Activated naive CD8-positive, alpha-beta T cell treated with anti-CD3 and anti-CD28 coated beads, Interleukin-2, amount 10 ng/mL, durations not matched to agents 7 days and 5 days (primary cell): Measurements from ENCODE around the gene SEC63. TPM values are rescaled to one million over a fixed set of nuclear protein-coding genes. Genes with fewer than 3 reads are reported as not detected.
"Not testable (repeated sequence)": the region's sequence is repeated elsewhere in the genome, so short reads cannot be mapped to it uniquely, and the experiment has no call there.

ENCODE experiments used
- ATAC-seq: fragments of 150-1000 bp; cut with Tn5 transposase; one replicate; pipeline ENCODE4 v1.10.0; 2021; ENCODE audit warnings: low read depth, moderate library complexity
- POLR2A ChIA-PET: fragments of 350-600 bp; sonication (Branson Sonifier 250); formaldehyde crosslinking; loops from one replicate; lab custom pipeline; 2021; ENCODE audit warnings: antibody characterized with exemption; lab: Charles Lee
- DNase-seq: peaks from one replicate; pipeline ENCODE4 v3.0.0; 2021
- H3K27ac Mint-ChIP-seq: one replicate; pipeline ENCODE4 v1.8.0; 2022; ENCODE audit warnings: mild to moderate bottlenecking, mixed read lengths
- H3K27me3 Mint-ChIP-seq: one replicate; pipeline ENCODE4 v1.8.0; 2022; ENCODE audit warnings: mild to moderate bottlenecking, moderate library complexity, mixed read lengths
- H3K36me3 Mint-ChIP-seq: one replicate; pipeline ENCODE4 v1.8.0; 2021; ENCODE audit warnings: mild to moderate bottlenecking, mixed read lengths
- H3K4me1 Mint-ChIP-seq: one replicate; pipeline ENCODE4 v1.8.0; 2021; ENCODE audit warnings: mixed read lengths
- H3K4me3 Mint-ChIP-seq: one replicate; pipeline ENCODE4 v1.8.0; 2022; ENCODE audit warnings: mild to moderate bottlenecking, moderate library complexity, mixed read lengths
- H3K9me3 Mint-ChIP-seq: one replicate; pipeline ENCODE4 v1.8.0; 2021; ENCODE audit warnings: mixed read lengths
- total RNA-seq, 2 experiments: library from RNA; stranded (reverse); gene quantifications; one replicate each; pipeline ENCODE4 v1.2.3, GENCODE V29; 2021

SEC63 gene
- total RNA-seq, 2 experiments from 2014 or later = 64.7 to 69.2 TPM

DNA sequence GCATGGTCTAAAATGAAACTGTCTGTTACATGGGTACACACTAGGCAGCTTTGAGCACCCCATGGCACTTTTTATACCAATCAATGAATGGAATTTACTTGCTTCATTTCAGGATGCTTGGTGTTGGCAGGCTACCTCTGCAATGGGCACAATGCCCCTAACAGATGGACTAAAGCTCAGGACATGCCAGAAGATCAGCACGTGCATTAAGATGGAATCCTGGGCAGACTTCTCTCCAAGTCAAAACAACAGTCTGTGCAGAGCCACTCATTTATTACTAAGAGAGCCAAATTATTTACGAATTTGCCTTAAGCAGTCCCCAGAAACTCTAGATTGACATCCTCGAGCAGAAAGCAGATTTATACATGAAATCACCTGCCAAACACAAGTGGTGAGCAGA lies 78.1 kb downstream of the SEC63 start:
- ATAC-seq (no peak), DNase-seq (no peak)
- POLR2A ChIA-PET = no interaction called here
- no peaks in the 10 kb centered on the region for H3K9me3 Mint-ChIP-seq
- no peaks in the 10 kb centered on the region for H3K27me3 Mint-ChIP-seq
- no peak overlapping the region for H3K27ac Mint-ChIP-seq
- H3K36me3 Mint-ChIP-seq = peaks cover 11% of the 10 kb centered on the region
- H3K4me3 Mint-ChIP-seq = no peak overlapping the region
- H3K4me1 Mint-ChIP-seq = no peaks in the 10 kb centered on the region

DNA sequence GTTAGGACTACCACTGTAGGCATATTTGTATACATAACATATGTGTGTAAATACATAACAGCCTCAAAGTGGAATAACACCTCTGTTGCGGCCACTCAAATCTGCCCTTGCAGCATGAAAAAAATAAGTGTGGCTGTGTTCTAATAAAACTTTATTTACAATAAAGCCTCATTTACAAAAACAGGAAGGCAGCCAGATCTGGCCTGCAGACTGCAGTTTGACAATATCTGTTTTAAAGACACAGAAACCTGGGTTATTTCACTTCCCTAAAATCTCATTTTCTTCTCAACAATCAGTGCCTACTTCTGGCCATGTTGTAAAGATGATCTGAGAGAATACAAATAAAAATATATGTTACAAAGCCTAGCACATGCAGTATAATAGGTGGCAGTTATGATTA lies 80.0 kb downstream of the SEC63 start:
- DNase-seq (no peak), ATAC-seq (no peak)
- Mint-ChIP-seq H3K27me3 (no peaks in the 10 kb centered on the region), H3K4me3 (no peak overlapping the region), H3K9me3 (no peaks in the 10 kb centered on the region), H3K4me1 (no peaks in the 10 kb centered on the region), H3K27ac (no peak overlapping the region), H3K36me3 (peaks cover 11% of the 10 kb centered on the region)
- POLR2A ChIA-PET = no interaction called here

DNA sequence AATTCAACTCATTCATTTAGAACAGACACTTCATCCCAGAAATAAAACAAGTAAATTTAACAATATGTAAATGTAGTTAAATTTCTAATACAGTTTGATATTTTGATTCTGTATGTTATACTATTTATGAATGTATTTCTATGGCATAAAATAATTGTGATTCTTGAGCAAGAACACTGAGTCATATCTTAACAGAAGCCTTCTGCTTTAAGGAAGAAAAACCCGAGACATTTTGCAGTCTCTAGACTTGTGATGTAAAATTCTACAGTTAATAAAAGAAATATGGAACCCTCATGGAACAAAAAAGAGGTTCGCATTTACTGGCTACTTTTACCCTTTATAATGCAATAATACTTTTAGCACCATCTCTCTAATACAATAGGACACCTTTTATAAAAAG lies 86.0 kb downstream of the SEC63 start:
- ATAC-seq (no peak), DNase-seq (no peak)
- H3K9me3 Mint-ChIP-seq = no peaks in the 10 kb centered on the region
- peaks cover 11% of the 10 kb centered on the region for H3K36me3 Mint-ChIP-seq
- POLR2A ChIA-PET = no interaction called here
- no peak overlapping the region for H3K4me3 Mint-ChIP-seq
- H3K27me3 Mint-ChIP-seq = no peaks in the 10 kb centered on the region
- peaks cover 5% of the 10 kb centered on the region for H3K4me1 Mint-ChIP-seq
- no peak overlapping the region for H3K27ac Mint-ChIP-seq

DNA sequence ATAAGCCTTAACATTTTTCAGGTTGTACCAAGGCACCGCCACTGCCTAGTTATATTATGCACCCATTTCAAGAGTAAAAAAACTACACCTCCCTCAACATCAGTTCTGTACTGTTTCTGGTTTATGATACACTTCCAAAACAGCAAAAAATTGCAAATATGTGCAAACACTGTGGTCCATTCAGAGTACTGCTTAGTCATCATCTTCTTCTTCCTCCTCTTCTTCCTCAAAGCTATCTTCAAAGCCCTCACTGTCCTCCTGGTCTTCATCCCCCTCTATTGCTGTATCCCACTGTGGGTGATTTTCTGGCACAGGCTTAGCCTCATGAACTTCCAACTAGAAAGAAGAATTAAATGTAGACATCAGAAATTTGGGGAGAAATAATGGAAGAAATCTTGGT lies 86.5 kb downstream of the SEC63 start:
- H3K4me1 Mint-ChIP-seq, DNase-seq, H3K4me3 Mint-ChIP-seq, ATAC-seq, H3K9me3 Mint-ChIP-seq, POLR2A ChIA-PET, H3K27me3 Mint-ChIP-seq, H3K27ac Mint-ChIP-seq: not testable (repeated sequence)
- peaks cover 11% of the 10 kb centered on the region for H3K36me3 Mint-ChIP-seq

DNA sequence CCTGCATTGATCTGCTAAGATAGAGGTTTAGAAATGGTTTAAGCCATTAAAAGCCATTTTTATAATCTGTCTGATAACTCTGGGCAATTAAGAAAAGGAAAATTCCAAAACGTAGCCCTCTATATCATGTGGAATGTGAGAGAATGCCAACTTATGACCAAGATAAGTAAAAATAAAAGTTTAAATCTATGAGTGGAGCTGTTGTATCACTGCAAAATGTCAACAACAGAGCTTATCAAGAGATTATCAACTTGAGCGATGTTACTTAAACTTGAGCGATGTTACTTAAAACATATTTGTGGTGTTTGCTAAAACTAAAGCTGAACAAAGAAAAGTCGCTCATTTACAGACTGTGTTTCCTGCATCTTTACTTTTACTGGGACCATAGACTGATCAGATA lies 87.0 kb downstream of the SEC63 start:
- DNase-seq (no peak), ATAC-seq (no peak)
- Mint-ChIP-seq H3K4me3 (no peak overlapping the region), H3K36me3 (peaks cover 10% of the 10 kb centered on the region), H3K27ac (no peak overlapping the region), H3K27me3 (no peaks in the 10 kb centered on the region), H3K9me3 (no peaks in the 10 kb centered on the region), H3K4me1 (peaks cover 7% of the 10 kb centered on the region)
- POLR2A ChIA-PET = no interaction called here

DNA sequence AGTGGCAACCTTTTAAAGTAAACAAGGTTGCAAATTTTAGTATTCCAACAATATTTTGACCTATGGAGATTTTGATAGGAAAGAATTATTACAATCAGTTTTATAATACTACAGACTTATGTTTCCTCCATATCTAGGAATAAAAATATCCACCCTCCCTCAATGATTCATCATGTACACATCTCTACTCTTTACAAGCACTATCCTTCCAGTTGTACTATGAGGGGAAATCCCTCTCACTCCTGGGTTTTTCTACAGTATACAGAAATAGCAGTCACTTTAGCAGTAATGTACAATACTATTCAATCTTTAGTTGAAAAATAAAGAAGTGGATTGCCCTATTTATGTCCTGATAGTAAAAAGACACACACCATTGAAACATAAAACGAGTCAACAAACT lies 87.6 kb downstream of the SEC63 start:
- Mint-ChIP-seq H3K27ac (no peak overlapping the region), H3K36me3 (peaks cover 8% of the 10 kb centered on the region), H3K4me1 (peaks cover 7% of the 10 kb centered on the region), H3K4me3 (no peak overlapping the region), H3K27me3 (no peaks in the 10 kb centered on the region), H3K9me3 (no peaks in the 10 kb centered on the region)
- POLR2A ChIA-PET = no interaction called here
- ATAC-seq (no peak), DNase-seq (no peak)

DNA sequence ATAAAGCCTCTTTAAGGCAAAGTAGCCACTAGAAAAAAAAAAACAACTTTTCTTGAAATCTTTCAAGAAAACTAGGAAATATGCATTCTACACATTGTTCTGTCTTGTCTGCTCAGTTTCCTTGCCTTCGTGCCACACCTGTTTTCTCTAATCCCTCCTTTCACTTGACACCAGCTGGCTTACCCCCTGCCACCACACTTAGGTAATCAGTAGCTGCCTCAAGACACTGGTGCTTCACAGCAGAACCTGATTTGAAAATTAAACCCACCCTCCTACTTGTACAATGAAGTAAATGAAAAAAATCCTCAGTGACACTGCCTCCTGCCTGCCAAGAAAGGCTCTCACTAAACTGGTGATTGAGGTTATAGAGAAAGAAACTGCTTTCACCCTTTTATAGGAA lies 88.1 kb downstream of the SEC63 start:
- DNase-seq (no peak), ATAC-seq (no peak)
- Mint-ChIP-seq H3K4me3 (no peak overlapping the region), H3K27ac (no peak overlapping the region), H3K9me3 (no peaks in the 10 kb centered on the region), H3K27me3 (no peaks in the 10 kb centered on the region), H3K36me3 (peaks cover 6% of the 10 kb centered on the region), H3K4me1 (peaks cover 7% of the 10 kb centered on the region)
- POLR2A ChIA-PET = interaction anchor here (1.0 kb wide), 1 partner anchor 84 kb away, joined by 4 read pairs; no protein-coding TSS in a partner anchor

DNA sequence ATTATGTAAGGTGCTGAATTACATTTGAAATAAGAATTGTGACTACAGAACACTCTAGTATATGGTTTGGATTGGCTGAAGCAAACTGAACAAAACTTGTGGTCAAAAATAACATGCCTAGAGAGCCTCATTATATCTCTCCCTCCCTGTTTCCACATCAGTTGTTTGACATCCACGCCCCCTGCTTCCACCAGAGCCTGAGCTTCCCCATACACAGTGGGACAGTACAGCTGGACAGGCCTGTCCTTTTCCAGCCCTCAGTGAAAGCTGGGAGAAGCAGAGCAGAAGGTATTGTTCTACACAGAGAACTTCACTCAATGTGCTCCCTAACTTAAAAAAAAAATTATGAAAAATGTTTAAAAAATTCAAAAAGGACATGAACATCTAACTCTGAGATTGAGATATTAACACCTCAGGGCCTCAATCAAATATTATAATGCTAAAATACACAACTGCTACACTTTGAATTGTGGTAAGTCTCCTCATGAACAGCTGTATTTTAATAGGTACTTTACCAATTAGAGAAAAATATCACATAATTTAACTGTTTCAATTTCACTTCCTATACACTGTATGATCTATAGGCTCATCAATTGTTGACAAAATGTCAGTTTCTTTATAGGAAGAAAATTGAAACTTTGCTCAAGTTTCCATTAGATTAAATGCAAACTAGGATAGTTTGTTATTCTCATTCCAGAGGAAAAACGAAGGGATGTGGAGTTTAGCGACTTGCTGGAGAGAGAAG lies 89.0 kb downstream of the SEC63 start:
- H3K36me3 Mint-ChIP-seq = peaks cover 6% of the 10 kb centered on the region
- H3K9me3 Mint-ChIP-seq = no peaks in the 10 kb centered on the region
- no peak overlapping the region for H3K4me3 Mint-ChIP-seq
- POLR2A ChIA-PET = interaction anchor here (0.5 to 1.0 kb wide), 2 partner anchors 17 to 83 kb away, joined by 3 to 4 read pairs; no protein-coding TSS in a partner anchor
- H3K27me3 Mint-ChIP-seq = no peaks in the 10 kb centered on the region
- peaks cover 7% of the 10 kb centered on the region for H3K4me1 Mint-ChIP-seq
- no peak for DNase-seq
- H3K27ac Mint-ChIP-seq = no peak overlapping the region
- no peak for ATAC-seq

DNA sequence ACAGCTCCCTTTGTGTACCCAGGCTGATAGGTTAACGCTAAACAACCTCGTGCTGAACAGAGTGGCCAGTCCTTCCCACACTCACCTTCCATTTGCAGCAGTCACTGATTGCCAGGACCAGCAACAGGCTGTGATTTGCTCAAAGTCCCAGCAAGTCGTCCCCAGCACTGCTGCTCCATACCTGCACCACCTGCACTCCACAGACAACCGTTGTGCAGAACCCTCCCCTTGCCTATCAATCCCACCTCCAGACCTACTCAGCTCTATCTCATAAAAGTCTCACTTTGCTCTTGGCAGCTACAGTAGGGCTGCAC lies 90.7 kb downstream of the SEC63 start:
- Mint-ChIP-seq H3K4me1 (peaks cover 7% of the 10 kb centered on the region), H3K9me3 (no peaks in the 10 kb centered on the region), H3K27me3 (peaks cover 3% of the 10 kb centered on the region), H3K4me3 (no peak overlapping the region), H3K36me3 (peaks cover 6% of the 10 kb centered on the region), H3K27ac (no peak overlapping the region)
- DNase-seq (no peak), ATAC-seq (no peak)
- POLR2A ChIA-PET = interaction anchor here (1.5 to 1.6 kb wide), 2 partner anchors 43 to 191 kb away, joined by 3 to 5 read pairs; partner anchors contain the start of gene SCML4

DNA sequence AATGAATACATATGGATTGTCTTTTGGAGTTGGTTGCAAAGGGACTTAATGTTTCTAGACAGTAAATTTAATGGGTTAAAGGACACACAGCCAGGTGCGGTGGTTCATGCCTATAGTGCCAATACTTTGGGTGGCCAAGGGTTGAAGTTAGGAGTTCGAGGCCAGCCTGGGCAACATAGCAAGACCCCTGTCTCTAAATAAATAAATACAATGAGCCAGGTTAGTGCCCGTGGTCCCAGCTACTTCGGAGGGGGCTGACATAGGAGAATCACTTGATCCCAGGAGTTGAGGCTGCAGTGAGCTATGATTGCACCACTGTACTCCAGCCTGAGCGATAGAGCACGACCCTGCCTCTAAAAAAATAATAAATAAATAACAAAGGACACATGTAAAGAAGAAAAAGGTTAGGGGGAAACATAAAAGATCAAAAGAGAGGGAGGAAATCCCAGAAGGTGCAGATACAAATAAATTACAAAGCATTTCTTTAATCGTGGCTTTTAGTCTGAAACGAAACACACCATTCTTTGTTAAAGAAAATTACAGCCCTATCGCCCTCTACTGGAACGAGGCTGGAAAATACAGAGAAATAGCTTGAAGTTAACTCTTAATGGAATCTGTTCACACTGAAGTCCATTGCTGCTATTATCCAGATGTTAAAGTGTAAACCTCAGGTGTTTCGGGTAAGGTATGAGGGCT lies 91.3 kb downstream of the SEC63 start:
- no peak overlapping the region for H3K27ac Mint-ChIP-seq
- POLR2A ChIA-PET = interaction anchor here (1.5 to 1.6 kb wide), 2 partner anchors 43 to 191 kb away, joined by 3 to 5 read pairs; partner anchors contain the start of gene SCML4
- H3K4me1 Mint-ChIP-seq = peaks cover 7% of the 10 kb centered on the region
- peak; percentile 70 for ATAC-seq
- DNase-seq = no peak
- H3K36me3 Mint-ChIP-seq = peaks cover 6% of the 10 kb centered on the region
- H3K27me3 Mint-ChIP-seq = peaks cover 3% of the 10 kb centered on the region
- peak overlapping the region; percentile 36 for H3K4me3 Mint-ChIP-seq
- H3K9me3 Mint-ChIP-seq = no peaks in the 10 kb centered on the region

DNA sequence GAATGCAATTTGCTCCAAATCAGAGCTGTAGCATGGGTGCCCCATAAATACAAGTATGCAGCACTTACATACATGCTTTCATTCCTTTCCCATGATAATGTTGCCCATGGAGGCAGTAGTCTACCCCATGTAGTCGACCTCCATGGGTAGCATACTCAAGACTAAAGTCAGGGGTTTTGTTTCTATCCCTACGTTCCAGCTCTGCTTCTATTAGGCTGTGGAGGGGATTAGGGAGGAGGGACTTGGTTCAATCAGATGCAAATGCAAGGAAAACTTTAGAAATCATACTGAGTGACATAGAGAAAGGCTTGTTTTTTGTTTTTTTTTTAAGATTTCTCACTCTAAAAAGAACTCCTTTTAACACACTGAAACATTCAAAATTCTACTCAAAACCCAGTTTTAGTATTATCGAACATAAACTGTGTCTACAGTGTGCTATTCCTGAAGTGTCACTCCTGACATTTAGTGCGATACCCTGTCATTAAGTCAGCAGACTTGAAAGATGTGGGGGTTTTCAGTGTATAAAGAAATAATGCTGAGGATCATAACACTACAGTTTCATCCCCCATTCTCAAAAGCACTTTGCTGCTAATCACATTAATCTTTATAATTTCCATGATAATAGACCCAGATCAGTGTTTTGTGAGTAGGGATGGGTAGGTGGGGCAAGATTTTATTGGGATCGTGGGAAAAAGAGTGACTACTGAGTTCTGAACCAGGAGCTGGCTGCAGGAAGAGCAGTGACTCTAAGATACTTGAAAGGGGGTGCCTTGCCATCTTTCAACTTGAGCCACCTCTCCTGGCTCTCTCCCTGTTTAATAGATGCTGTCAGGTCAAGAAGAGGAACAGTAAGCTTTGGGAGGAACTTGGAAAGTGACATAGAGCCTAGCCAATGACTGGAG lies 93.5 kb downstream of the SEC63 start:
- no peak for ATAC-seq
- H3K27me3 Mint-ChIP-seq = peaks cover 3% of the 10 kb centered on the region
- no peaks in the 10 kb centered on the region for H3K36me3 Mint-ChIP-seq
- no peaks in the 10 kb centered on the region for H3K9me3 Mint-ChIP-seq
- H3K4me1 Mint-ChIP-seq = peaks cover 2% of the 10 kb centered on the region
- POLR2A ChIA-PET = interaction anchor here (0.8 kb wide), 1 partner anchor 42 kb away, joined by 3 read pairs; no protein-coding TSS in a partner anchor
- no peak for DNase-seq
- H3K4me3 Mint-ChIP-seq = no peak overlapping the region
- H3K27ac Mint-ChIP-seq = no peak overlapping the region

DNA sequence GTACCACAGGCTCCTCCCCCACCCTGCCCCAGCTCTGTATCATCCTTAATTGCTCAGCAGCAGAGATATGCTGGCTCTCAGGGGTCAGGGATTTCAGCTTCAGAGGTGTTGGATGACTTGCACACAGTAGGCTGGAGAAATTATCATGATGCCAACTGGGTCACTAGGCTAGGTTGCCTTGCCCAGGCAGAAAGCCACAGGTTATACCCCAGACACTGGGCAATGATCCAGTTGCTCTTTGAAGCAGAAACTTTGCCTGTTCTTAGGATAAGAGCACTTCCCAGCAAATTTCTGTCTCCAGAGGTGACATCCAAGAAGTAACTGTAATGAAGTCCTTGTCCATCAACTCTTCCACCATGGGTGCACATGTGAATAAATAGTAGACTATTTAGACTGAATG lies 95.6 kb downstream of the SEC63 start:
- POLR2A ChIA-PET = no interaction called here
- H3K36me3 Mint-ChIP-seq = no peaks in the 10 kb centered on the region

DNA sequence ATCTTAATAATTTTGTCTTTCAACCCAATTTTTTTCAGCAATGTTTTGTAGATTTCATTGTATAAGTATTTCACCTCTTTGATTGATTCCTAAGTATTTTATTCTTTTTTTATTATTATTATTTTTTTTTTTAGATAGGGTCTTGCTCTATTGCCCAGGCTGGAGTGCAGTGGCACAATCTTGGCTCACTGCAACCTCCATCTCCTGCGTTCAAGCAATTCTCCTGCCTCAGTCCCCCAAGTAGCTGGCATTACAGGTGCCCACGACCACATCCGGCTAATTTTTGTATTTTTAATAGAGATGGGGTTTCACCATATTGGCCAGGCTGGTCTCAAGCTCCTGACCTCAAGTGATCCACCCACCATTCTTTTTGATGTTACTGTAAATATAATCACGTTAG lies 97.0 kb downstream of the SEC63 start:
- H3K4me3 Mint-ChIP-seq, ATAC-seq, H3K27ac Mint-ChIP-seq, H3K36me3 Mint-ChIP-seq, H3K27me3 Mint-ChIP-seq, POLR2A ChIA-PET, H3K4me1 Mint-ChIP-seq, H3K9me3 Mint-ChIP-seq, DNase-seq: not testable (repeated sequence)

More for the DNA sequence above, 95.6 kb downstream of the SEC63 start:
- DNase-seq (no peak), ATAC-seq (no peak)
- Mint-ChIP-seq H3K27me3 (peaks cover 3% of the 10 kb centered on the region), H3K4me3 (no peak overlapping the region), H3K4me1 (peaks cover 2% of the 10 kb centered on the region), H3K27ac (no peak overlapping the region), H3K9me3 (no peaks in the 10 kb centered on the region)
